GM21529 (cell line): ENCODE measurements around the gene MARCHF4.
A peak's percentile ranks its signal among the peaks of the same experiment; 100 is the strongest.
"Not testable (repeated sequence)": the region's sequence is repeated elsewhere in the genome, so short reads cannot be mapped to it uniquely, and the experiment has no call there.

Source experiments
- ATAC-seq: cut with Tn5 transposase; IDR thresholded peaks from one replicate; pipeline ENCODE4 v1.9.1; 2021; ENCODE audit not compliant: unreplicated experiment

Gene MARCHF4

DNA sequence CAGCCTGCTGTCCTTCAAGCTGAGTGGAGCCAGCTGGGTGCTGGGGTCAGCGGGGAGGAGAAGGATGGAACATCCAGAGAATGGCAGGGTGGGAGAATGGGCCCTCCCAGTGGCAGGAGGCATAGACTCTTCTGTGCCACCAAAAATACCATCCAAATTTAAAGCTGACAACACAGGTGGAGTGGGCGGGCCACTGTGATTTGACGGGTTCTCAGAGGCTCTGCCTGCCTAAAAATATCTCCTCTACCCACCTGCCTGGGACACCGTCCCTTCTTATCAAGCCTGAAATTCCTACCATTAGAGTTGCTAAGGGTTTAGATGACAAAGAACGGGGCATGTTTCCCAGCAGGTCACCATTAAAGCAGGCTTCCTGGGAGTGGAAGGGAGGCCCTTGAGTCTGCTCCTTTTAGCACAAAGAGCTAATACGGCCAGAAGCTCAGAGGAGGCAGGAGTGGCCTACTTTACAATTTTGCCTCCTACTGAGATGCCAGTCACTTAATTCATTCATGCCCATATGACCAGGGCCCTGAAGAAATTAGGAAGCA, 19.8 kb upstream of the MARCHF4 start:
- no peak for ATAC-seq

DNA sequence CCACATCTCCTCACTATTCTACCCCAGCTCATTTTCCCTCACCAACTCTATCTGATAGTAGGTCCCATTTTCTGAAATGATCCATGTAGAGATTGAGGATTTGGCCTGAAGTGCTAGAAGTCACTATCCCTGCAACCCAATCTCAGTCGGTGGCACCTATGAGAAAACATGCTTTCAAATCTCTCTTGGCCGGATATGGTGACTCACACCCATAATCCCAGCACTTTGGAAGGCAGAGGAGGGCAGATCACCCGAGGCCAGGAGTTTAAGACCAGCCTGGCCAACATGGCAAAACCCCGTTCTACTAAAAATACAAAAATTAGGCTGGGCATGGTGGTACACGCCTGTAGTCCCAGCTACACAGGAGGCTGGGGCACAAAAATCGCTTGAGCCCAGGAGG, 19.1 kb upstream of the MARCHF4 start:
- no peak for ATAC-seq

DNA sequence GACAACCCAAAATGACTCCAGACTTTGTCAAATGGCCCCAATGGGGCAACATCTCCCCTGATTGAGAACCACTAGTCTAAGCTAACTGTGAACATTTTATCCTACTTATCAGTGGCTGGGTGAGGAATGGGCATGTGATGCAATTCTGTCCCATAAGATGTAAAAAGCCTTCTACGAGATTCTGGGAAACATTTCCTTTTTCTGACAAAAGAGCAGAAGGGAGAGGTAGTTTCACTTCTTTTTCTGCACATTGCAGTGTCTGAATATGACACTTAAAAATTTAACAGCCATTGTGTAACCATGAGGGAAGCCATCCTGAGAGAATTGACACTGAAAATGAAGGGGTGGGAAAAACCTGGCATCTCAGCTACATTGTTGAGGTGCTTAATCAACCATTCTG, 17.3 kb upstream of the MARCHF4 start:
- no peak for ATAC-seq

DNA sequence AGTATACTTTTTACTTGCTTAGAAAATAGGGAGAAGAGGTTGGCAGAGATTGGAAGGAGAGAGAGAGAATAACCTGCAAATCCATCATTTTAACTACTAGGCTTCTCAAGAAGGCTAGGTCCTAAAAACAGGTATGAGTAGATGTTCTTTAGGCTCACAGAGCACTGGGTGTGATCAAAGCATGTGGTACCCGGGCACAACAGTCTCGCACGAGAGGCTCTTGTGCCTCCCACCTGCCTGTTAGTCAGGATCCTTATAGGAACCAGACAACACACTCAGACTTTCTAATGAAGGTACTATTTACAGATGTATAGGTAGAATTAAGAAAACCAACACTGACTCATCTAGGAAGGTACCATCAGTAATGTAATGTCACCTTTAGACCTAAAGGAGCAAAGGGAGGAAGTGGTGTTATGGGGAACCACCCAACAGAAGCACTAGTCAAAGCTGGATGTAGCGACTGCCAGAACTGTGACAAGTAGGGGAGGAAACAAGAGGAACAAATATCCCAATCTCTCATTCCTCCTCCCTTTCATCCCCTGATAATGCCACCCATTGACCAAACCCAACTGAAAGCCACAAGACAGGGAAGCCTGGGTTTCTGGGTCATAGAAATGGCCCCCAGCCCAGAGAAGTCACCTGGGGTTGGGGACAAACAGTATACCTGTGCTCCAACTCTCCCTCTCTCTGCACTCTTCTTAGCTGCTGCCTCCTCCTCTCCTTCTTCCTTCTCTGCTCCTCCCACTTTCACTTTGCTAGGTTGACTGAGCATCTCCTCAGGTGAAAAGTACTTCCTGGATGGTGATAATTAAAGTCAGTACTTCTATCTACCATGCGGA, 16.0 kb upstream of the MARCHF4 start:
- ATAC-seq: peak; percentile 67

DNA sequence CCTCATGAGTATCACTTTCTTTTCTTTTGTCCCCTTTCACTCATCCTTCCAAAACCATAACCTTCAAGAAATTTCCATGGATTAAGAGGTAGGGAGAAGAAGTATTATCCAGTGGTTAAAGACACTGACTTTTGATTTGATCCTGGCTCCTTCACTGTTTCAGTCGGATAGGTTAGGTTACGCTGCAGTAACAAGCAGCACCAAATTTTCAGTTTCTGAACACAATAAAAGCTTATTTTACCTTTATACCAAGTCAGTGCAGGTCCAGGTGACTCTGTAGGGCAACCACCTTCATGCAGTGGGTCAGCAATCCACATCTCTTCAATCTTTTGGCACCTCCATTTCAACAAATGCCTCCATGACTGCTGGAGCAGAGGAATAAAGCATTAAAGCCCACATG, 15.0 kb upstream of the MARCHF4 start:
- no peak for ATAC-seq

DNA sequence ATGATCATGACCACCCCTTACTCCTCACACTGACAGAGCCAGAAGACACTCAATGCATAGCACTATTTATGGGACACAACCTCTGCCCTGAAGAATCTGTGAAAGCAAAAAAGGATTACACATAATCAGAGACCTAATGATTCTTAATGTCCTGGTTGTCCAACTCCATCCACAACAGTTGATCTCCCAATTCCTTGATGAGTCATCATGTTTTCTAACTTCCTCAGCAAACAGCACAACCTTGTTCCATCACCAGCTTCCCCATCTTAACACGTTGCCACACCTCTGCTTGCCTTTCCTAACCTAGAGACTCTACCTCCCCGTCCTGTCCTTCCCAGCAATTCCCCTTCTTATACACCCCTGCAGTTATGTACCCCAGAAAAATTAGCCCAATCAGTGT, 13.2 kb upstream of the MARCHF4 start:
- ATAC-seq: no peak

DNA sequence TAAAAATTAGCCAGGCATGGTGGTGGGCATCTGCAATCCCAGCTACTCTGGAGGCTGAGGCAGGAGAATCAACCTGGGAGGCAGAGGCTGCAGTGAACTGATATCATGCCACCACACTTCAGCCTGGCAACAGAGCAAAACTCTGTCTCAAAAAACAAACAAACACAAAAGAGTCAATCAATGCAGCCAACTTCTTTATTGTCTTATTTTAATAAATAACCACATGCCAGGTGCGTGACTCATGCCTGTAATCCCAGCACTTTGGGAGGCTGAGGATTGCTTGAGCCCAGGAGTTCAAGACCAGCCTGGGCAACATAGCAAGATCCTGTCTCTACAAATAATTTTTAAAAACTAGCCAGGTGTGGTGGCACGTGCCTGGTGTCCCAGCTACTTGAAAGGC, 12.1 kb upstream of the MARCHF4 start:
- not testable (repeated sequence) for ATAC-seq

DNA sequence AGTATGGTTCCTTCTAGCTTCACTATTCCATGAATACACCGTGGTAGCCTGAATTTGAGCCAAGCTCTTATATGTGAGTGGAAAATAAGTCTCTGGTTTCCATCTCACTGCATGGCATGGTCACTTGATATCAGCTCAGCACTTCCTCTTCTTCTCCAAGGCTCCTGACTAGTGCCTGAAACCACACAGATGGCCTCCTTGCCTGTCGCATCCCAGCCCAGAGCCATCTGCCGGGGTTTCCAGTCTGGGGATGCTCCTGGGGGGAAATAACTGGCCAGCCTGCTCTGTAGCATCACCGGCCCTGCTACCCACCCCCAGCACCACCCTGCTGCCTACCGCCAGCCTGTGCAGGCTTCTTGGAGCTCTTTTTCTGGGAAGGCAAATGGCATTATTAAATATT, 7.7 kb upstream of the MARCHF4 start:
- no peak for ATAC-seq

DNA sequence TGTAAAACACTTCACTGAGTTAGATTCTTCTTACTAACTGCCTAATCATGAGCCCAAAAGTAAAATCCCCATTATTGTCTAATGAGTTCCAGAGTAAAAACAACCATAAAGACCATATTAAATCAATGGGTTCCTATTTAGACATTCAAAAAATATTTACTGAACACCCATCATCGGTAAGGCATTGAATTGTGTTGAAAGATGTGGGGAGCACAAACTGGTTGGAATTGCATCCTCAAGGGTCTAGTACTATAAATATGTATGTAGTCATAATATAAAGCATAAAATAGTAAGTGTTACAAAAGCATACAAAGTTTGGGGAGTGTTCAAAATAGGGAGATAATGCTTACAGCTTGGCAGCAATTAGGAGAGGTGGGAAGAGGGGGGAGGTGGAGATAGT, 3.0 kb upstream of the MARCHF4 start:
- ATAC-seq: no peak

DNA sequence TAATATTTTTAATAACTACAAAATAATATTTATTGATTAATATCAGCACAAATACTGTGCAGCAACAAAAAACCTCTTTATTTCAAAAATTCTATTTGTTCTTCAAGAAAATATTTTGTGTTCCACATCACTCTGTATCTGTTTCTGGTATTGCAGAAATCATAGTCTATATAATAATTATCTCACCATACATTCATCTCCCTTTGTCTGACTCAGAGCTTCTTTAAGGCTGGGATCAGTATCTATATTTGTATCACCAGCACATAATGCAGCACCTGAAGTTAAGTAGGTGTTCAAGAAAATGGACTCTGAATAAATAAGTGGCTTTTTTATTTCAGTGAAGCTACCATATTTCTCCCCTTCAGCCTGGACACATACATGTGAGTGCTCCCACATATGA, 1.6 kb upstream of the MARCHF4 start:
- no peak for ATAC-seq

DNA sequence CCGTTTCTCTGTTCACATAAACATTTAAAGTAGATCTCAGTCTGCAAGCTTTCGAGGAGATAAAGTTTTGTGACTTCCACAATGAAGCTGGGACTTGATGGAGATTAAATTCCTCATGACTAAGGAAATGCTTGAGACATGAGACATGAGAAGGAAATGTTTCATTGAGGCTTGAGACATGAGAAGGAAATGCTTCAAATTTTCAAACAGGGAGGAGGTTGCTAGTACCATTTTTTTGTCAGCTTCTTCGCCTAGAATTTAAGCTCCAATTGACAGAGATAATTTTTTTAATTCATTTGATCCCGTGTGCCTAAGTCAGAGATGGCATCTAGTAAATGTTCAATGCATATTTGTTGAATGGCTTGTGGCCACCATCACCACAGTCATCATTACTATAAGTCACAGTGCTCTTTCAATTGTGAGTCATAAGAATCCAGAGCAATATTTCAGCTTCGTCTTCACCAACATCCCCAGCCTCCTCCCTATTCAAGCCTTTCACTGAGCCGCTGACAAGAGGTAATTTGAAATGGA, 543 bp upstream of the MARCHF4 start:
- no peak for ATAC-seq

DNA sequence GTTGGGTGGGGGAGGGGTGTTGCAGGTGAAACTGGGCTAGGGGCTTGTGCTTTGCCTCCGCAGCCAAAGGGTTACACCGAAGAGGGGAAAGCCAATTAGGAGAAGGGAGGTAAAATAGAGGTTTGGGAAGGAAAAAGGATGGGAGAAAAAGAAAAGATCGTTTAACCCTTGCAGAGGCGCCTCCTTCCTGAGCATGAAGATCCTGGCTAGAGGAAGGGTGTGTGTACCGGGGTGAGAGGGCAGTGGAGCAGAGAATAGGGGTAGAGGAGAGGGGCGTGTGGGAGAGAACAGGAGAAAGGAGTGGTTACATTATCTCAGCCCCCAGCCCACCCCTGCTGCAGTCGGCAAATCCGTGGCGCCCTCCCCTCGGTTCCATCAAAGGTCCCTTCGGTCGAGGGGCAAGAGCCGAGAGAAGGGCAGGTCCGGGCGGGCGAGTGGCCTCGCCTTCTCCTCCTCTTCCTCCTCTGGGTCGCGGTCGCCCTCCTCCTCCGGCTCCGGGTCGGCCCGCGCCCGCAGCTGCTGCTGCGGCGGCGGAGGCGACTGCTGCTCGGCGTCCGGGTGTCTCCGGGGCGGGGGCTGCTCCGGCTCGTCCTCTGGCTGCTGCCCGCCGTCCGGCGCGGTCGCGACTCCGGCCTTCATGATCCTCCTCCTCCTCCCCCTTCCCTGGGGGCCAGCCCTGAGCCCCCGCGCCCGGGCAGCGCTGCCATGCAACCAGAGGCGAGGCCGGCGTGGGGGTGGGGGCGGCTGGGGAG, 1.1 kb downstream of the MARCHF4 start:
- no peak for ATAC-seq

DNA sequence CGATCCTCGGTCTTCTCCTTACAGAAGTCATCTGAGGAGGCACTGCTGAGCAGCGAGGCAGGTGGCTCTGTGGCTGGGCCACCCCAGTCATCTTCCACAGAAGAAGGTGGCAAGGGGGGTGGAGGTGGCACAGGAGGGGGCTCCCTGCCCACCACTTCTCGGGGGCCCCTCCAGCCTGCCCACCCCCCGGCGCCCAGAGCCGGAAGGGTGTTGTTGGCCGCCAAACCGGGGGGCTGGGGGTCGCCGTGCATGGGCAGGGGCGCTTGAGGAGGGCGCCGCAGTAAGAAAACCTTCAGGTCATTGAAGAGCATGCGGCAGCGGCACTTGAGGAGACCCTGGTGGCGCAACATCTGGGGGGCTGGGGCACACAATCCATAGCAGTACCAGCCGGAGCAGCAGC, 2.5 kb downstream of the MARCHF4 start:
- no peak for ATAC-seq

DNA sequence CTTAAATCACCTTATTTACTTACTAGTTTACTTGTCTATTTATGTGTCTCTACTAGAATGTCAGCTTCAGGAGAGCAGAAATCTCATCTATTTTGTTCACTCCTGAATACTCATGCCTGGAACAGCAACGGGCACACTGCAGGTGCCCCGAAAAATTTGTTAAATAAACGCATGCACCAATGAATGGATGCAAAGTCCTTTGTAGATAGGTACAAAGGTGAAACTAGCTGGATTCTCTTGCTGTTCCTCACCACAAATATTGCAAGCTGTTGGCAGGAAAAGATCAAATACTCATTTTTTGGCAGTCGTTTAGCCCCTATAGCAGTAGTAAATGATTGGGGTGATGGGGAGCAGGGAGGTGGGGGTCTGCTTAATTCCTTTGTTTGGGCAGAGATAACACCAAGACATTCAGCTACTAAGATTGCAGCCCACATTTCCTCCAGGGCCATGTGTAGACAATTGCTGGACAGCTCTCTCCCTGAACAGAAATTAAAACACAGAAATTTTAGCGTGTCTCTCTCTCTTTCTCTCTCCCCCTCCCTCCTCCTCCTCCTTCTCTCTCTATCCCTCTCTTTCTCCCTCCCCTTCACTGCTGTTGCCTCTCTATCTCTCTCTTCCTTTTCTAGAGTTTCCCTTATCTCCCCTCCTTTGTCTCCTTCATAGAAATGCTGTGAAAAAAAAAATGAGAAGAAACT, 5.4 kb downstream of the MARCHF4 start:
- ATAC-seq: no peak

DNA sequence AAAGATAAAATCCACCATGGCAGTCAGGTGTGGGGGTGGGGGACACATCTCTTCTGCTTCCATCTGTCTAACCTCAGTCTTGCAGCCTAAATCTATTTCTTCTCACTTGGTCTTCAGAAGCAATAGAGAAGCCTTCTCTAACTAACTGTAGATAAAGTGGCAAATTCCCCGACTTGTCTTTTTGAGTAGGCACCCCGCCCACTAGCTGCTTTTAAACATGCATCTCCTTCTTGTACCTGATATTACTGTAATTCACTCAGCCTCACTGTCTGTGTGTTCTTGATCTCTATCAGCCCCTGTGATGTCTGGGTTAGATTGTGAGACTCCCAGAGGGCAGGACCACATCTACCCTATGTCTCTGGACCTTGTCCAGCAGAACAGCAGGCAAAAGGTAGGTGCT, 6.8 kb downstream of the MARCHF4 start:
- ATAC-seq: no peak

DNA sequence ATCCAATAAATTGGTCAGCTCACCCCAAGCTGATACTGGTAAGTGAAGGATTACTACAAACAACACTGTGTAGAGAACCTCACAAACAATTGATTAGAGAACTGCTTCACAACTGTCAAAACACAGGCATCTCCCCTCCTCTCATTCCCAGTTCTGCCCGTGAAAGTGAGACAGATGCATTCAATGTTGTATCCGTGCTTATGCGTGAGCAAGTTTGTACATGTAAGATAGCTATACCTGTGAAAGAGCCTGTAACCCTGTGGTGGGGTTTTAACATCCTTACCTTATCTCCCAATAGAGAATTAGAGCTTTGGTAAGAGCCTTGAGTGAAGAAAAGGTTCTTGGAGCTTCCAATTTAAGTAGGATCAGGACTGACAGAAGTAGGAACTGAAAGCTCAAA, 9.1 kb downstream of the MARCHF4 start:
- ATAC-seq: no peak

DNA sequence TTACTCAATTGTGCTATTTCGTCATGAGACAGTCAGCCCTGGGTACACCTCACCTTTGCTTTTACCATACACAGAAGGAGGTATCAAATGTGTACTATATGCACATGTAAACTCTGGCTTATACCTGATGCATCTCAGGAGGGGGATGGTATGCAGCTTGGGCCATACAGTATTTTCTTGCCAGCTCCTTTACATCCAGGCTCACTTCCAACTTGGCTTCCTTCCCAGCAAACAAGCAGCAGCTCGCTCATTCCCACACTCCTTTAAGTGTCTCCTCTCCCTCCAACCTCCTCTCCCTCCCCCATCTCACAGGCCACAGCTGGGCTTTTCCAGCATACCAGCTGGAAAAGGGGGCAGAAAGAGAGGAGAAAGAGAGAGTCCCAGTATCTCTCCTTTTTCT, 9.6 kb downstream of the MARCHF4 start:
- ATAC-seq: no peak

DNA sequence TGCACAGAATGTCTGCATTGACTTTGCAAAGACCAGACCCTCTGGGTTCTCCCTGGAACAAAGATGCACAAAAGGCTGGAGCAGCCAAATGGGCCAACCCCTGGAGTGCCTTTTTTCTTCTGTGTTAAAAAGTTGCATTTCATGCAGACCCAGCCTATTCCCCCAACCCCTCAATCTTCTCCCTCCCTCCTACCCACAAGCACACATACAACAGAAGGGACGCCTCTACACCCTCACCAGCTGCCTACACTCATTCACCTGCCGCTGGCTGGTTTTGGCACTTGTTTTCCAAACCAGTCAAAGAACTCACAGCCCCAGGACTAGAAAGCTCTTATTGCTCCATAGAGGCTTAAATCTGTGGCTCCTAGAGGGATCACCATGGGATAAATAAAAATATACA, 16.6 kb downstream of the MARCHF4 start:
- ATAC-seq: no peak

DNA sequence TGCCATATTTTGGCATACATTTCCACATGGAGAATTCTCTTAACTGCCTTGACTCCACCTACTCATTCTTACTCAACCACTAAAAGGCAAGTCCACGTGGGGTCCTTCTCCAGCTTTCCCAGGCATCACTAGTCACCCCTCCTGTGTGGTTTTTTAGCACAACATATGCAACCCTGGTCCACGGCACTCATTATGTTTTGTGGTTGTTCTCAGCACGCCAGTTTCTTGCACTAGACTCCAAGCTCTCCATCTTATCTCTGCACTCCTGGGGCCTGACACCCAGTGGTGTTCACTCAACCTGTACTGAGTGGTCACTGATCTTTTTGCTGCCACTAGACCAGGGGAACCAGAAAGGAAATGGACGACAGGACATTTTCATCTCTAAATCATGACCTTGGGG, 18.0 kb downstream of the MARCHF4 start:
- no peak for ATAC-seq

DNA sequence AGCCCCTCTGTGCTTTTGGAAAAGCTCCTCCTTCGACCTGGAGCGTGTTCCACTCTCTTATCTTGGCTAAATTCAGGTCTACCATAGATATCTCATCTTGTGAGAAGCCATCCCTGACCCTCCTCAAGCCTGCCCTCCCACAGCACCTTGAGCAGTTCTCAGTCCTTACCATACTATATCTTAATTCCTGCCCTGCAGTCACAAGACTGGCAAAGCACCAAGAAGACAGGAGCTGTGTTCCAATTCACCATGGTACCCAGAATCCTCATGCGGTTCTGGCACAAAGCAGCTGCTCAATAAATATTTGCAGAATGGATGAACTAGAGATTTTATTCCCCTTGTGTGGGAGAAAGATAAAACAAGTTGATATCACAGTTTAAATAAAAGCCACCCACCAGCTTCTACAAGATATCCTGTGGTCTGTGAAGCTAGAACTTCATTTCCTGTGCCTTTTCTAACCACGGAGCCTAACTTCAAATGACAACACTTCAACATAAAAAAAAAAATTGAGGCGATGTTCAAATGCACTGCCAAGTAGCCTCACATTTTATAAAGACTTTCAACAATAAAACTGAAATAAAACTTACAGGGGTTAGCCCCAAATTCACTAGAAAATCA, 19.5 kb downstream of the MARCHF4 start:
- ATAC-seq: no peak
